Neural progenitor cell (in vitro differentiated cells): ENCODE results near the gene DIP2A.

Experiments
- CTCF ChIP-seq: fragments of 200-600 bp; sonication (generic); IDR thresholded peaks from 2 replicates; pipeline ENCODE4 v1.5.1; 2017; ENCODE audit warnings: antibody characterized with exemption, mild to moderate bottlenecking
- EZH2 ChIP-seq: fragments of 200-600 bp; sonication (generic); IDR thresholded peaks from 2 replicates; pipeline ENCODE4 v1.6.1; 2017; ENCODE audit warnings: antibody characterized with exemption, mild to moderate bottlenecking, moderate library complexity

DNA sequence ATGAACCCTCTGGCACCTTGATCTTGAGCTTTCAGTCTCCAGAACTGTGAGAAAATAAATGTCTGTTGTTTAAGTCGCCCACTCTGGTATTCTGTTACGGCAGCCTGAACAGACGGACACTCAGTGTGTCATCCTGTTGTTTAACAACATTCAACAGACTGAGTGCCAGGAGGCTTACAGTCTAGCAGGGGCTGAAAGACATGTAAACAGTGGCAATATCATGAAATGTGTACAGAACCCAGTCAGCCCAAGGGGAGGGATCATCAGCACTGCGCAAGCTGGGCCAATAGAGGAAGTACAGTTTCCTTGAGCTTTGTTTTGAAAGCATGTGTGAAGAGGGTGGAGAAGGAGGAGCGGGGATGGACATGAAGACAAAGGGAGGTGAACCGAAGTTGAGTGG, 13.6 kb downstream of the DIP2A start:
- TF ChIP-seq CTCF, result no peak
- no peak for TF ChIP-seq EZH2
